Subcutaneous adipose tissue (tissue), 4 donors: Measurements from ENCODE around the gene CIT. TPM values are rescaled to one million over a fixed set of nuclear protein-coding genes. Genes with fewer than 3 reads are reported as not detected.

ENCODE experiments used
- CTCF ChIP-seq: fragments of 450-650 bp; IDR thresholded peaks from one replicate; pipeline ENCODE4 v1.5.1; 2016; ENCODE audit warnings: low read depth, mild to moderate bottlenecking, control low read depth, antibody characterized with exemption, moderate library complexity
- total RNA-seq, 4 donors: library from RNA; depleted of rRNA; stranded (reverse); fragments of >200 nt; gene quantifications; one replicate each; pipeline ENCODE4 v1.1.0, GENCODE V29; 2016

The CIT gene
- total RNA-seq, 4 donors from 2014 or later: 1.3 to 5.3 (median 5.1) TPM

- no peak for TF ChIP-seq CTCF
Measured at GRCh38 chr12:119836781-119837180, 40.3 kb downstream of the CIT start.

GRCh38 chr12:119835068-119835467 is 42.1 kb downstream of the CIT start:
- TF ChIP-seq CTCF: no peak

- TF ChIP-seq CTCF: no peak
Measured at GRCh38 chr12:119829439-119829838, 47.7 kb downstream of the CIT start.

GRCh38 chr12:119828300-119828699 is 48.8 kb downstream of the CIT start:
- no peak for TF ChIP-seq CTCF

GRCh38 chr12:119827760-119828159 is 49.4 kb downstream of the CIT start:
- TF ChIP-seq CTCF: no peak

- no peak for TF ChIP-seq CTCF
Measured at GRCh38 chr12:119826661-119827445, 50.3 kb downstream of the CIT start.

GRCh38 chr12:119825262-119825661 is 51.9 kb downstream of the CIT start:
- no peak for TF ChIP-seq CTCF
